SK-N-SH (cell line): ENCODE results near the gene MTUS2. TPM values are rescaled to one million over a fixed set of nuclear protein-coding genes. Genes with fewer than 3 reads are reported as not detected.

Source experiments
- CTCF ChIA-PET: fragments of 300-600, 350-600 bp; formaldehyde crosslinking; extraction: SDS; loops from one replicate; lab custom pipeline; 2021; lab: Yijun Ruan, JAX
- POLR2A ChIA-PET: fragments of 350-600 bp; sonication (Branson Sonifier 250); formaldehyde crosslinking; extraction: SDS; loops from one replicate; lab custom pipeline; 2020; ENCODE audit warnings: antibody characterized with exemption, inconsistent platforms; lab: Yijun Ruan, JAX
- DNase-seq: peaks from one replicate; pipeline ENCODE4 v3.0.0; 2012
- H2AFZ ChIP-seq: fragments of 200-600 bp; sonication (generic); 2 replicates; pipeline ENCODE4 v1.8.1; 2016; ENCODE audit warnings: antibody characterized with exemption, mild to moderate bottlenecking, low read depth
- H3F3A ChIP-seq: fragments of 200-600 bp; sonication (generic); replicated peaks from 2 replicates; pipeline ENCODE3; 2016; ENCODE audit warnings: antibody characterized with exemption, mild to moderate bottlenecking; ENCODE audit not compliant: insufficient read depth
- H3K27ac ChIP-seq, 2 experiments: fragments of 200-500 bp in 1 of 2; fragments of 200-600 bp in 1 of 2; sonication (Bioruptor generic) in 1 of 2; sonication (generic), shearing (Covaris generic) in 1 of 2; 2 replicates each; pipeline versions ENCODE4 v1.5.1 to v1.6.1; 2014 to 2016; ENCODE audit warnings: low read depth in 2 of 2, inconsistent platforms in 1 of 2, low read length in 1 of 2, mild to moderate bottlenecking in 1 of 2, mixed read lengths in 1 of 2
- H3K27me3 ChIP-seq: fragments of 200-600 bp; sonication (generic), shearing (Covaris generic); 2 replicates; pipeline ENCODE4 v1.6.1; 2016; ENCODE audit warnings: mixed run types; ENCODE audit not compliant: insufficient read depth
- H3K36me3 ChIP-seq, 2 experiments: fragments of 200-500 bp in 1 of 2; fragments of 200-600 bp in 1 of 2; sonication (Bioruptor generic) in 1 of 2; sonication (generic) in 1 of 2; replicated peaks in 1 of 2; 2 replicates each; pipeline versions ENCODE3 to v1.5.1; 2014 to 2016; ENCODE audit warnings: low read length in 1 of 2, mild to moderate bottlenecking in 1 of 2; ENCODE audit not compliant: insufficient read depth in 2 of 2, control insufficient read depth in 1 of 2
- H3K4me1 ChIP-seq, 2 experiments: fragments of 200-500 bp in 1 of 2; fragments of 200-600 bp in 1 of 2; sonication (Bioruptor generic) in 1 of 2; sonication (generic), shearing (Covaris generic) in 1 of 2; 2 replicates each; pipeline versions ENCODE4 v1.5.1 to v1.6.1; 2014 to 2016; ENCODE audit warnings: low read depth in 1 of 2, low read length in 1 of 2, mixed run types in 1 of 2; ENCODE audit not compliant: insufficient read depth in 2 of 2, control insufficient read depth in 1 of 2
- H3K4me2 ChIP-seq: fragments of 200-600 bp; sonication (generic), shearing (Covaris generic); 2 replicates; pipeline ENCODE4 v1.6.1; 2017; ENCODE audit warnings: mixed run types
- H3K4me3 ChIP-seq, 2 experiments: fragments of 200-500 bp in 1 of 2; fragments of 200-600 bp in 1 of 2; sonication (Bioruptor generic) in 1 of 2; sonication (generic), shearing (Covaris generic) in 1 of 2; 2 replicates each; pipeline versions ENCODE4 v1.5.1 to v1.8.1; 2014 to 2016; ENCODE audit warnings: low read depth in 2 of 2, inconsistent platforms in 1 of 2, low read length in 1 of 2, mild to moderate bottlenecking in 1 of 2, mixed read lengths in 1 of 2, moderate library complexity in 1 of 2
- H3K79me2 ChIP-seq: fragments of 200-600 bp; sonication (generic); 2 replicates; pipeline ENCODE4 v1.8.1; 2017; ENCODE audit warnings: mild to moderate bottlenecking; ENCODE audit not compliant: insufficient read depth
- H3K9ac ChIP-seq: fragments of 200-600 bp; sonication (generic); 2 replicates; pipeline ENCODE4 v1.6.1; 2017; ENCODE audit warnings: mixed run types
- H3K9me2 ChIP-seq: fragments of 200-600 bp; sonication (generic); 2 replicates; pipeline ENCODE4 v1.6.1; 2017; ENCODE audit warnings: mixed run types
- H3K9me3 ChIP-seq: fragments of 200-600 bp; sonication (generic); 2 replicates; pipeline ENCODE4 v1.6.1; 2017; ENCODE audit warnings: mixed run types, mild to moderate bottlenecking, moderate library complexity
- H4K20me1 ChIP-seq: fragments of 200-600 bp; sonication (generic); 2 replicates; pipeline ENCODE4 v1.6.1; 2017; ENCODE audit warnings: mild to moderate bottlenecking, mixed run types; ENCODE audit not compliant: insufficient read depth
- EP300 ChIP-seq, 2 experiments: IDR thresholded peaks; 2 replicates each; pipeline versions ENCODE4 v1.4.0 to v1.6.1; 2012; ENCODE audit warnings: borderline replicate concordance in 1 of 2, low read depth in 1 of 2, low read length in 1 of 2
- FOXM1 ChIP-seq: IDR thresholded peaks from 2 replicates; pipeline ENCODE4 v1.4.0; 2012; ENCODE audit warnings: low read depth, mild to moderate bottlenecking
- GABPA ChIP-seq: IDR thresholded peaks from 2 replicates; pipeline ENCODE4 v1.4.0; 2012; ENCODE audit warnings: low read depth, mild to moderate bottlenecking
- GATA2 ChIP-seq: sonication (generic); formaldehyde crosslinking; IDR thresholded peaks from 2 replicates; pipeline ENCODE4 v1.5.0; 2020; ENCODE audit warnings: mild to moderate bottlenecking, missing genetic modification reagents
- MEF2A ChIP-seq: IDR thresholded peaks from 2 replicates; pipeline ENCODE4 v1.4.0; 2012; ENCODE audit warnings: low read depth, borderline replicate concordance
- NFIC ChIP-seq: IDR thresholded peaks from 2 replicates; pipeline ENCODE4 v1.4.0; 2012; ENCODE audit warnings: borderline replicate concordance
- POLR2AphosphoS5 ChIP-seq: IDR thresholded peaks from 2 replicates; pipeline ENCODE4 v1.6.1; 2012; ENCODE audit warnings: low read depth, low read length
- RFX5 ChIP-seq: IDR thresholded peaks from 2 replicates; pipeline ENCODE4 v1.6.1; 2012; ENCODE audit warnings: mild to moderate bottlenecking, improper control_type of control experiment, low read length
- SIN3A ChIP-seq: IDR thresholded peaks from 2 replicates; pipeline ENCODE4 v1.6.1; 2012; ENCODE audit warnings: low read depth, mild to moderate bottlenecking, low read length, moderate library complexity, borderline replicate concordance
- SMC3 ChIP-seq: IDR thresholded peaks from 2 replicates; pipeline ENCODE4 v1.6.1; 2012; ENCODE audit warnings: low read depth, low read length, improper control_type of control experiment
- TAF1 ChIP-seq: IDR thresholded peaks from 2 replicates; pipeline ENCODE4 v1.6.1; 2012; ENCODE audit warnings: low read depth, mild to moderate bottlenecking, low read length, moderate library complexity, borderline replicate concordance
- TCF12 ChIP-seq: IDR thresholded peaks from 2 replicates; pipeline ENCODE4 v1.4.0; 2012
- TEAD4 ChIP-seq: IDR thresholded peaks from 2 replicates; pipeline ENCODE4 v1.4.0; 2012; ENCODE audit warnings: mild to moderate bottlenecking, borderline replicate concordance; ENCODE audit not compliant: insufficient read depth
- WGBS: methylation state at CpG from one replicate; pipeline ENCODE4 v1.1.6; 2017; ENCODE audit warnings: low lambda C conversion rate; 5-methylcytosine and 5-hydroxymethylcytosine counted together
- polyA plus RNA-seq, 3 experiments: library from polyadenylated mRNA; depleted of rRNA; stranded (reverse); fragments of >200 nt; gene quantifications; 2 replicates each; pipeline ENCODE4 v1.2.3, GENCODE V29; 2012
- TF ChIP-seq, protein P1 (sequence below): IDR thresholded peaks from 2 replicates; pipeline ENCODE4; 2012
- TF ChIP-seq, protein P2 (sequence below): IDR thresholded peaks from 2 replicates; pipeline ENCODE4 v1.6.1; 2012; ENCODE audit warnings: mild to moderate bottlenecking, low read depth, low read length, moderate library complexity
- TF ChIP-seq, protein P3 (sequence below): fragments of 200-600 bp; sonication (generic); IDR thresholded peaks from 2 replicates; pipeline ENCODE4 v1.6.1; 2017; ENCODE audit warnings: antibody characterized with exemption, mild to moderate bottlenecking, moderate library complexity
- TF ChIP-seq, protein P4 (sequence below): fragments of 150-350 bp; IDR thresholded peaks from 2 replicates; pipeline ENCODE4 v1.6.1; 2016; ENCODE audit warnings: mild to moderate bottlenecking, low read depth, low read length

Gene MTUS2
- polyA plus RNA-seq, 1 of the 3 experiments (the other 2 are of a cell fraction) = 1.7 TPM

DNA sequence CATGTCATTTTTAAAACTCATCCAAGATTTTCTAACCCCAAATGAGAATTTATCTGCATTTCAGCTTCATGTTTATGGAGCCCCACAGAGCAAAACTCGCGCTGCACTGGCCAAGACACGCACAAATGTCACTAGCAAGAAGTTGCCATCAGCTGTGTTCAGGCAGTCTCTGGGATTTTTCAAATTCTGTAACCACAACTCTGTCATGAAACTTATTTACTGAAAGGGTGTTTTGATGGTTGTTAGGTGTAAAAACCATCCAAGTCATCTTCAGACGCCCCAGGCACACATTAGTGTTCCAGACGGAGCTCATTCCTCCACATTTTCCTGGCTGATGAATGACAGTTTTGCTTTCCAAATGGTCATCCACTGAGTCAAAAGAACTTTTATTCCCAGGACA is 712.0 kb downstream of the MTUS2 start:
- 94% methylated on average over 5 of the region's 5 CpGs for WGBS
- peaks cover 0 to 7% of the 10 kb centered on the region in 2 experiments; a peak in 2 of 4 replicates for H3K4me1 ChIP-seq
- no peaks in the 10 kb centered on the region for H3K27me3 ChIP-seq
- H3K9me2 ChIP-seq = no peaks in the 10 kb centered on the region
- TF ChIP-seq EP300 (IDR thresholded peaks at IDR 0.05; ENCODE audit: borderline replicate concordance in 1 of 2, low read depth in 1 of 2, low read length in 1 of 2) (no peak), GATA2 (CRISPR knock-in tag) (no peak), MEF2A (no peak), SIN3A (no peak), FOXM1 (no peak), SMC3 (no peak), RFX5 (no peak), NFIC (no peak), TAF1 (no peak), GABPA (no peak), POLR2AphosphoS5 (no peak), TCF12 (no peak), TEAD4 (no peak)
- TF ChIP-seq, protein P1, sequence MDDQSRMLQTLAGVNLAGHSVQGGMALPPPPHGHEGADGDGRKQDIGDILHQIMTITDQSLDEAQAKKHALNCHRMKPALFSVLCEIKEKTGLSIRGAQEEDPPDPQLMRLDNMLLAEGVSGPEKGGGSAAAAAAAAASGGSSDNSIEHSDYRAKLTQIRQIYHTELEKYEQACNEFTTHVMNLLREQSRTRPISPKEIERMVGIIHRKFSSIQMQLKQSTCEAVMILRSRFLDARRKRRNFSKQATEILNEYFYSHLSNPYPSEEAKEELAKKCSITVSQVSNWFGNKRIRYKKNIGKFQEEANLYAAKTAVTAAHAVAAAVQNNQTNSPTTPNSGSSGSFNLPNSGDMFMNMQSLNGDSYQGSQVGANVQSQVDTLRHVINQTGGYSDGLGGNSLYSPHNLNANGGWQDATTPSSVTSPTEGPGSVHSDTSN = no peak
- TF ChIP-seq, protein P2, sequence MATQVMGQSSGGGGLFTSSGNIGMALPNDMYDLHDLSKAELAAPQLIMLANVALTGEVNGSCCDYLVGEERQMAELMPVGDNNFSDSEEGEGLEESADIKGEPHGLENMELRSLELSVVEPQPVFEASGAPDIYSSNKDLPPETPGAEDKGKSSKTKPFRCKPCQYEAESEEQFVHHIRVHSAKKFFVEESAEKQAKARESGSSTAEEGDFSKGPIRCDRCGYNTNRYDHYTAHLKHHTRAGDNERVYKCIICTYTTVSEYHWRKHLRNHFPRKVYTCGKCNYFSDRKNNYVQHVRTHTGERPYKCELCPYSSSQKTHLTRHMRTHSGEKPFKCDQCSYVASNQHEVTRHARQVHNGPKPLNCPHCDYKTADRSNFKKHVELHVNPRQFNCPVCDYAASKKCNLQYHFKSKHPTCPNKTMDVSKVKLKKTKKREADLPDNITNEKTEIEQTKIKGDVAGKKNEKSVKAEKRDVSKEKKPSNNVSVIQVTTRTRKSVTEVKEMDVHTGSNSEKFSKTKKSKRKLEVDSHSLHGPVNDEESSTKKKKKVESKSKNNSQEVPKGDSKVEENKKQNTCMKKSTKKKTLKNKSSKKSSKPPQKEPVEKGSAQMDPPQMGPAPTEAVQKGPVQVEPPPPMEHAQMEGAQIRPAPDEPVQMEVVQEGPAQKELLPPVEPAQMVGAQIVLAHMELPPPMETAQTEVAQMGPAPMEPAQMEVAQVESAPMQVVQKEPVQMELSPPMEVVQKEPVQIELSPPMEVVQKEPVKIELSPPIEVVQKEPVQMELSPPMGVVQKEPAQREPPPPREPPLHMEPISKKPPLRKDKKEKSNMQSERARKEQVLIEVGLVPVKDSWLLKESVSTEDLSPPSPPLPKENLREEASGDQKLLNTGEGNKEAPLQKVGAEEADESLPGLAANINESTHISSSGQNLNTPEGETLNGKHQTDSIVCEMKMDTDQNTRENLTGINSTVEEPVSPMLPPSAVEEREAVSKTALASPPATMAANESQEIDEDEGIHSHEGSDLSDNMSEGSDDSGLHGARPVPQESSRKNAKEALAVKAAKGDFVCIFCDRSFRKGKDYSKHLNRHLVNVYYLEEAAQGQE = no peak
- TF ChIP-seq, protein P3, sequence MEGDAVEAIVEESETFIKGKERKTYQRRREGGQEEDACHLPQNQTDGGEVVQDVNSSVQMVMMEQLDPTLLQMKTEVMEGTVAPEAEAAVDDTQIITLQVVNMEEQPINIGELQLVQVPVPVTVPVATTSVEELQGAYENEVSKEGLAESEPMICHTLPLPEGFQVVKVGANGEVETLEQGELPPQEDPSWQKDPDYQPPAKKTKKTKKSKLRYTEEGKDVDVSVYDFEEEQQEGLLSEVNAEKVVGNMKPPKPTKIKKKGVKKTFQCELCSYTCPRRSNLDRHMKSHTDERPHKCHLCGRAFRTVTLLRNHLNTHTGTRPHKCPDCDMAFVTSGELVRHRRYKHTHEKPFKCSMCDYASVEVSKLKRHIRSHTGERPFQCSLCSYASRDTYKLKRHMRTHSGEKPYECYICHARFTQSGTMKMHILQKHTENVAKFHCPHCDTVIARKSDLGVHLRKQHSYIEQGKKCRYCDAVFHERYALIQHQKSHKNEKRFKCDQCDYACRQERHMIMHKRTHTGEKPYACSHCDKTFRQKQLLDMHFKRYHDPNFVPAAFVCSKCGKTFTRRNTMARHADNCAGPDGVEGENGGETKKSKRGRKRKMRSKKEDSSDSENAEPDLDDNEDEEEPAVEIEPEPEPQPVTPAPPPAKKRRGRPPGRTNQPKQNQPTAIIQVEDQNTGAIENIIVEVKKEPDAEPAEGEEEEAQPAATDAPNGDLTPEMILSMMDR = no peak
- TF ChIP-seq, protein P4, sequence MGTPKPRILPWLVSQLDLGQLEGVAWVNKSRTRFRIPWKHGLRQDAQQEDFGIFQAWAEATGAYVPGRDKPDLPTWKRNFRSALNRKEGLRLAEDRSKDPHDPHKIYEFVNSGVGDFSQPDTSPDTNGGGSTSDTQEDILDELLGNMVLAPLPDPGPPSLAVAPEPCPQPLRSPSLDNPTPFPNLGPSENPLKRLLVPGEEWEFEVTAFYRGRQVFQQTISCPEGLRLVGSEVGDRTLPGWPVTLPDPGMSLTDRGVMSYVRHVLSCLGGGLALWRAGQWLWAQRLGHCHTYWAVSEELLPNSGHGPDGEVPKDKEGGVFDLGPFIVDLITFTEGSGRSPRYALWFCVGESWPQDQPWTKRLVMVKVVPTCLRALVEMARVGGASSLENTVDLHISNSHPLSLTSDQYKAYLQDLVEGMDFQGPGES = no peak
- TF ChIP-seq, all 33 proteins: peak for 0
- H3F3A ChIP-seq = no peaks in the 10 kb centered on the region
- DNase-seq = no peak
- no peak overlapping the region for H2AFZ ChIP-seq
- H3K36me3 ChIP-seq = peaks cover 52 to 74% of the 10 kb centered on the region in 2 experiments
- no peak overlapping the region for H3K9ac ChIP-seq
- H3K9me3 ChIP-seq = no peaks in the 10 kb centered on the region
- peaks cover 30% of the 10 kb centered on the region for H3K79me2 ChIP-seq
- POLR2A ChIA-PET = no interaction called here
- H4K20me1 ChIP-seq = peaks cover 6% of the 10 kb centered on the region; the same call in 1 of the 2 replicates
- no peak overlapping the region for H3K4me2 ChIP-seq
- H3K4me3 ChIP-seq = no peak overlapping the region
- no peak overlapping the region for H3K27ac ChIP-seq
- CTCF ChIA-PET = interaction anchor here (0.6 to 2.4 kb wide), 2 partner anchors 10 to 24 kb away, joined by 3 to 12 read pairs; no protein-coding TSS in a partner anchor
